Neural crest cell (in vitro differentiated cells): Measurements from ENCODE around the gene NTN1. TPM values are rescaled to one million over a fixed set of nuclear protein-coding genes. Genes with fewer than 3 reads are reported as not detected.
A peak's percentile ranks its signal among the peaks of the same experiment; 100 is the strongest.
"Not testable (repeated sequence)": the region's sequence is repeated elsewhere in the genome, so short reads cannot be mapped to it uniquely, and the experiment has no call there.

Experiments used
- DNase-seq: peaks from one replicate; pipeline ENCODE4 v3.0.0; 2021; ENCODE audit warnings: low read depth, mixed read lengths, low spot score
- H3K27ac Mint-ChIP-seq: one replicate; pipeline ENCODE4 v1.8.0; 2021; ENCODE audit warnings: mild to moderate bottlenecking, mixed read lengths; ENCODE audit not compliant: unreplicated experiment
- H3K27me3 Mint-ChIP-seq: 2 replicates; pipeline ENCODE4 v1.8.0; 2021; ENCODE audit warnings: low read depth, mild to moderate bottlenecking, mixed read lengths
- H3K36me3 Mint-ChIP-seq: 2 replicates; pipeline ENCODE4 v1.8.0; 2021; ENCODE audit warnings: low read depth, mild to moderate bottlenecking, mixed read lengths
- H3K4me1 Mint-ChIP-seq: 2 replicates; pipeline ENCODE4 v1.8.0; 2021; ENCODE audit warnings: mixed read lengths
- H3K4me3 Mint-ChIP-seq: one replicate; pipeline ENCODE4 v1.8.0; 2021; ENCODE audit warnings: mild to moderate bottlenecking, mixed read lengths
- H3K9me3 Mint-ChIP-seq: 2 replicates; pipeline ENCODE4 v1.8.0; 2021; ENCODE audit warnings: mixed read lengths
- total RNA-seq: library from RNA; stranded (reverse); gene quantifications from 2 replicates; pipeline ENCODE4 v1.2.1, GENCODE V29; 2021
- TF ChIP-seq, protein P1 (sequence below): fragments of 200-600 bp; sonication (generic); conservative IDR thresholded peaks from 2 replicates; pipeline ENCODE4 v1.5.0; 2021; ENCODE audit warnings: antibody characterized with exemption, mild to moderate bottlenecking

Gene NTN1
- total RNA-seq, 1 donor from 2014 or later, result 10.1 TPM

DNA sequence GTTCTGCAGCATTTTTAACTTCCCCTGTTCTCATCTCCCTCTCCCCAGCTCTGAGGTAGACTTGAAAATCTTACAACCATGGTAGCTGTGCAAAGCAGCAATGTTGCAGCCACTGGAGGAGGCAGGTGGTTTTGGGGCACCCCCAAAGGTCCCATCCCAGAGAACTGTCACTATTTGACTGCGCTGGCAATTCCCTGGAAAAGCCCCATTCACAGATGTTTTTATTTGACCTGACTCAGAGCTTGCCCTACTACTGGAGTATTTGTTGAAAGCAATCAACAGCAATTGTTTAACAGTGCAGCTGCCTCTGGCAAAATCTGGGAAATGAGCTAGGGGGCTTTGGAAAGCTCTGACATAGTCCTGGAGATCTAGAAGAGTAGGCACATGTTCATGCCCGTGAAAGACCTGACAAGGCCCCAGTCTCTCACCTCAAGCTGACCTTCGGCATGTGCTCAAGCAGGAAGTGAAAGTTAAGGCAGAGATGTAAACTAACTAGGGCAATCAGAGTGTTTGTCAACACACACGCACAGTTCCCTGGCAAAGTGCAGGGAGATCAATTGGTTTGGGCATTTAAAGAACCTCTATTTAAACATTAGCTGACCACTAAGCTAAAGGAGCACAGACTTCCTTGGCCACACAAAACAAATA, 36.1 kb upstream of the NTN1 start:
- TF ChIP-seq, protein P1, sequence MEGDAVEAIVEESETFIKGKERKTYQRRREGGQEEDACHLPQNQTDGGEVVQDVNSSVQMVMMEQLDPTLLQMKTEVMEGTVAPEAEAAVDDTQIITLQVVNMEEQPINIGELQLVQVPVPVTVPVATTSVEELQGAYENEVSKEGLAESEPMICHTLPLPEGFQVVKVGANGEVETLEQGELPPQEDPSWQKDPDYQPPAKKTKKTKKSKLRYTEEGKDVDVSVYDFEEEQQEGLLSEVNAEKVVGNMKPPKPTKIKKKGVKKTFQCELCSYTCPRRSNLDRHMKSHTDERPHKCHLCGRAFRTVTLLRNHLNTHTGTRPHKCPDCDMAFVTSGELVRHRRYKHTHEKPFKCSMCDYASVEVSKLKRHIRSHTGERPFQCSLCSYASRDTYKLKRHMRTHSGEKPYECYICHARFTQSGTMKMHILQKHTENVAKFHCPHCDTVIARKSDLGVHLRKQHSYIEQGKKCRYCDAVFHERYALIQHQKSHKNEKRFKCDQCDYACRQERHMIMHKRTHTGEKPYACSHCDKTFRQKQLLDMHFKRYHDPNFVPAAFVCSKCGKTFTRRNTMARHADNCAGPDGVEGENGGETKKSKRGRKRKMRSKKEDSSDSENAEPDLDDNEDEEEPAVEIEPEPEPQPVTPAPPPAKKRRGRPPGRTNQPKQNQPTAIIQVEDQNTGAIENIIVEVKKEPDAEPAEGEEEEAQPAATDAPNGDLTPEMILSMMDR, result no peak
- Mint-ChIP-seq H3K9me3 (peaks cover 17% of the 10 kb centered on the region), H3K27ac (no peak overlapping the region), H3K4me1 (no peaks in the 10 kb centered on the region), H3K36me3 (peaks cover 4% of the 10 kb centered on the region), H3K4me3 (no peak overlapping the region), H3K27me3 (no peaks in the 10 kb centered on the region)
- DNase-seq, result no peak

DNA sequence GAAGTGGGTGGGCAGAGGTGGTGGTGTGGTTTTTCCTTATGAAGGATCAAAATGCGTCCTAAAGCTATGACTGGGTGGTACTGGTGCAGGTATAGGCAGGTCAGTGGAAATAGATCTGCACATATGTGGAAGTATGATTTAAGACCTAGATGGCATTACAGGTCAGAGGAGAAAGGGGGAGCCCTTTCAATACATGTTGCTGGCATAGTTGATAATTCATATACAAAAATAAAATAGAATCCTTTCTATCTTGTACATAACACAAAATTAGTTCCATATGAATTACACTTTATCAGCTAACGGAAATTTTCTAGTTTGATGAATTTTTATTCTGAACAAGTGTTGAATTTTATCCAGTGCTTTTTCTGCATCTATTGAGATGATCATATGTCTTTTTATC, 35.0 kb upstream of the NTN1 start:
- no peak for DNase-seq
- H3K36me3 Mint-ChIP-seq, result peaks cover 4% of the 10 kb centered on the region
- no peak overlapping the region for H3K4me3 Mint-ChIP-seq
- H3K27ac Mint-ChIP-seq, result no peak overlapping the region
- H3K27me3 Mint-ChIP-seq, result no peaks in the 10 kb centered on the region
- TF ChIP-seq, protein P1, result no peak
- H3K4me1 Mint-ChIP-seq, result no peaks in the 10 kb centered on the region
- peaks cover 17% of the 10 kb centered on the region for H3K9me3 Mint-ChIP-seq

DNA sequence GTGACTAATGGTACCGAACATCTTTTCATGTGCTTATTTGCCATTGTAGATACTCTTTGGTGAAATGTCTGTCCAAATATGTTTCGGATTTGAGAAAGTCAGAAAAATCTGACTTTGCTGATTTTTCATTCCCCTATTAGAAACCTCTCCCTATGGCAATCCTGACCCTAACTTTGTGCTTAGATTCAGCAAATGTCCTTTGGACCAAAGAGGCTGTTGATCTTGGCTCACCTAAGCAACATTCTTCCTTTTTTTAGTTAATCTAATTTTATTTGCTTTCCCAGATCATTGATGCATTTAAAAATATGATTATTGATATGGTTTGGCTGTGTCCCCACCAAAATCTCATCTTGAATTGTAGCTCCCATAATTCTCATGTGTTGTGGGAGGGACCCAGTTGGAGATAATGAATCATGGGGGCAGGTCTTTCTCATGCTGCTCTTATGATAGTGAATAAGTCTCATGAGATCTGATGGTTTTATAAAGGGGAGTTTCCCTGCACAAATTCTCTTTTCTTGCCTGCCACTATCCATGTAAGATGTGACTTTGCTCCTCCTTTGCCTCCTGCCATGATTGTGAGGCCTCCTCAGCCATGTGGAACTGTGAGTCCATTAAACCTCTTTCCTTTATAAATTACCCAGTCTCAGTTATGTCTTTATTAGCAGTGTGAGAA, 32.9 kb upstream of the NTN1 start:
- H3K36me3 Mint-ChIP-seq, DNase-seq, H3K4me1 Mint-ChIP-seq, H3K27ac Mint-ChIP-seq, H3K4me3 Mint-ChIP-seq, H3K27me3 Mint-ChIP-seq: not testable (repeated sequence)
- H3K9me3 Mint-ChIP-seq, result peaks cover 17% of the 10 kb centered on the region

DNA sequence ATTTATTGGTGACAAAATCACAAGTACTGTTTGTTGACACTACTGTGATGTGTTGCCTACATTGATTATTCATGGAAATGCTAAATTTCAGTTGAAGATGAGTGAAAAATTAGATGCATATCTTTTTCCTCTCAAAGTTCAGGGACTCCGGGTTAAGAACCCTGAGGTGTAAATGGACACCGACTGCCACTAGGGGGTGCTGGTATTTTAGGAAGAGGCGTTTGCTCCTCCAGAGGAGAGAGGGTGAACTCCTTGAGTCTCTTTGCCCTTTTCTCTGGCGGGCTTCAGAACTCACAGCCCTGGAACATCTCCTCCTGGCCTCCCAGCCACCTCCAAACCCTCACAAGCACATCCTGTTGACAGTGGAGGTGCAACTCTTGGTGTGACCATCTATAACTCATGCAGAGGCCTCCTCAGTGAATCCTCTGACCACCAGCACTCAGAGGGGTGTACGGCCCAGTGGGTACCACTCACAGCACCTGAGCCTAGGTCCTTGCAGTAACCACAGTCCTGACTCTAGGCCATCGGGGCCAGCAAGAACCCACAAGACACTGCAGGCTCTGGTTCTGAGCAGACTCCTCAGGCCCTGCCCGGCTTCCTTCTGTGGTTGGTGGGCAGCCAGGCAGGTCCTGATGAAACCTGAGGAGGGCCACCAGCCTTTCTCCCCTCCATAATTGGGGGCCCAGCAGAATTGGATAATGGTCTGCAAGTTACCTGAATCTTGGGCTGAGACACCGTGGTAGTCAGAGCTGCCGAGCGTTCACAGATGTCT, 29.6 kb upstream of the NTN1 start:
- no peak overlapping the region for H3K4me3 Mint-ChIP-seq
- DNase-seq, result peak; percentile 79
- peaks cover 6% of the 10 kb centered on the region for H3K9me3 Mint-ChIP-seq
- H3K36me3 Mint-ChIP-seq, result no peaks in the 10 kb centered on the region
- H3K4me1 Mint-ChIP-seq, result no peaks in the 10 kb centered on the region
- H3K27me3 Mint-ChIP-seq, result no peaks in the 10 kb centered on the region
- H3K27ac Mint-ChIP-seq, result no peak overlapping the region
- TF ChIP-seq, protein P1, result peak; percentile 85

DNA sequence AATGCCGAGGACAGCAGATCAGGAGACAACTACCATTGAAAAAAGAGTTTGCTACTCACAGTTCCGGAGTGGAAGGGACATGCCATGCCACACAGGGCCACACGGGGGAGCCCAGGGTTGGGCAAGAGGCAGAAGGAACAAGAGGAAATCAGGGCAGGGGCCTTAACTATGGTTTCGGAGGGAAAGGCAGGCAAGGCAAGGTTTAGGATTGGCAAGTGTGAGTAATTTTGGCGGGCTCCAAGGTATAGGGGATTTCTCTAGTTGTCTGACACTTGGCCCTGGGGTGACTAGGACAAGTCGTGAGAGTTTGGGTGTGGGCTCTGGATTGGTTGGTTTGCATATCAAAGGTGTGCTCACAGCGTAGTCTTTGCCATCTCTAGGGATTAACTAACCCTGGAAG, 27.0 kb upstream of the NTN1 start:
- peaks cover 12% of the 10 kb centered on the region for H3K27me3 Mint-ChIP-seq
- H3K36me3 Mint-ChIP-seq, result no peaks in the 10 kb centered on the region
- no peak overlapping the region for H3K4me3 Mint-ChIP-seq
- TF ChIP-seq, protein P1, result peak; percentile 82
- DNase-seq, result peak; percentile 79
- no peaks in the 10 kb centered on the region for H3K9me3 Mint-ChIP-seq
- no peak overlapping the region for H3K27ac Mint-ChIP-seq
- peaks cover 4% of the 10 kb centered on the region for H3K4me1 Mint-ChIP-seq
